Body of pancreas (tissue), 4 donors: ENCODE measurements around the gene FHAD1.

Source experiments
- CTCF ChIP-seq, 7 experiments: fragments of 450-650 bp in 4 of 7; fragments of 200-600 bp in 3 of 7; sonication (generic) in 3 of 7; IDR thresholded peaks; one replicate each; pipeline ENCODE4 v1.5.1; 2016 to 2019; ENCODE audit warnings: antibody characterized with exemption in 7 of 7
- POLR2A ChIP-seq, 3 donors: fragments of 450-650 bp; IDR thresholded peaks; one replicate each; pipeline ENCODE4 v1.6.1; 2016; ENCODE audit warnings: antibody characterized with exemption in 3 of 3, mild to moderate bottlenecking in 2 of 3

- TF ChIP-seq POLR2A (IDR thresholded peaks at IDR 0.05) (no peak), CTCF (IDR thresholded peaks at IDR 0.05) (no peak)
Observed at GRCh38 chr1:15384301-15384901, 137.4 kb downstream of the FHAD1 start.
